NCI-H526 (cell line): ENCODE data around the gene PTRHD1.

Source experiments
- DNase-seq, 2 experiments: peaks; one replicate each; lab custom pipeline; 2025; lab: John Stamatoyannopoulos, UW

The PTRHD1 gene

GRCh38 chr2:24830351-24830750 lies 37.2 kb upstream of the PTRHD1 start:
- DNase-seq = peak; percentile 15 to 28

GRCh38 chr2:24828238-24828996 lies 35.2 kb upstream of the PTRHD1 start:
- DNase-seq = no peak

- peak; percentile 81 to 91 for DNase-seq
These were observed 34.4 kb upstream of the PTRHD1 start for GRCh38 chr2:24827321-24828237.

GRCh38 chr2:24826773-24827145 lies 33.6 kb upstream of the PTRHD1 start:
- DNase-seq = no peak

- peak in 1 of 2 experiments; percentile 11 for DNase-seq
These were observed 32.9 kb upstream of the PTRHD1 start for GRCh38 chr2:24825883-24826772.

GRCh38 chr2:24824966-24825882 lies 32.0 kb upstream of the PTRHD1 start:
- DNase-seq = peak in 1 of 2 experiments; percentile 24

- no peak for DNase-seq
These were observed 30.9 kb upstream of the PTRHD1 start for GRCh38 chr2:24824071-24824588.

- no peak for DNase-seq
These were observed 29.0 kb upstream of the PTRHD1 start for GRCh38 chr2:24822049-24822706.

- DNase-seq = no peak
These were observed 28.3 kb upstream of the PTRHD1 start for GRCh38 chr2:24821433-24821891.

GRCh38 chr2:24820598-24821432 lies 27.6 kb upstream of the PTRHD1 start:
- DNase-seq = peak in 1 of 2 experiments; percentile 10

- no peak for DNase-seq
These were observed 27.0 kb upstream of the PTRHD1 start for GRCh38 chr2:24820175-24820513.

- no peak for DNase-seq
These were observed 26.4 kb upstream of the PTRHD1 start for GRCh38 chr2:24819442-24820174.

GRCh38 chr2:24818721-24819167 lies 25.6 kb upstream of the PTRHD1 start:
- DNase-seq = no peak

- DNase-seq = no peak
These were observed 23.7 kb upstream of the PTRHD1 start for GRCh38 chr2:24816884-24817283.

GRCh38 chr2:24816404-24816803 lies 23.2 kb upstream of the PTRHD1 start:
- DNase-seq = no peak

GRCh38 chr2:24815171-24815570 lies 22.0 kb upstream of the PTRHD1 start:
- no peak for DNase-seq

- no peak for DNase-seq
These were observed 21.3 kb upstream of the PTRHD1 start for GRCh38 chr2:24814516-24814915.

- no peak for DNase-seq
These were observed 20.5 kb upstream of the PTRHD1 start for GRCh38 chr2:24813691-24814137.
